ENCODE measurements around the gene B4GALT2.

The B4GALT2 gene

DNA sequence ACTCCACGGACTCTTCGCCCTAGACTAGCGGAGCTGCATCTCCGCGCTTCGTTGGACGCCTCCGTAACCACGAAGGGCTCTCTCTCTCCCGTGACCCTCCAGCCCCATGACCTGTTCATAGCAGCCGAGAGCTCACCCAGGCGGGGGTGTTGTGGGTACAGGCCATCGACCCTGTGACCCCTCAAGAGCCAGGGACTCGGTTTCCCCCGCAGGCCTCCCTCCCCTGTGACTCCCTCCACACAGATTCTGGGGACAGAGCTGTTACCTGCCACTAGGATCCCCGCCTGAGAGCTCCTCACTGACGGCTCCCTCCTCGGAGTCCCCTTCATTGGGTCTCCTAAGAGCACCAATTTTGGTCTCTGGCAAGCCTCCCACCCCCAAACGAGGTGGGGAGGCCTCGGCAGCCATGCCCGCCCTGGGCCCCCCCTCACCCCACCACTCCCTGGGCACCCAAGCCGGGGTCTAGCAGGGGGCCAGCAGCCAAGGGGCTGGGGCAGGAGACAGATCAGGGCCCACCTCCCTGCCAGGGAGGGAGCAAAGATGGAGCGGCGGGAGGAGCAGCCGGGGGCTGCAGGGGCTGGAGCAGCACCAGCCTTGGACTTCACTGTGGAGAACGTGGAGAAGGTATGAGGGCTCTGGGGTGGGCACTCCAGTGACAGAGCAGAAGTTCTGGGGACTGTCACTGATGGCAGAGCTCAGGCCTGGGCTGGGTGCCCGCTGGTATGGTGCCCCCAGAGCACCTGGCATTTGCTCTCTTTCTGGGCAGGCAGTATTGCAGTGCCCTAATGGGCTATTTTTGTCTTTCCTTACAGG lies 31.7 kb upstream of the B4GALT2 start:
- DNase-seq, result no peak

DNA sequence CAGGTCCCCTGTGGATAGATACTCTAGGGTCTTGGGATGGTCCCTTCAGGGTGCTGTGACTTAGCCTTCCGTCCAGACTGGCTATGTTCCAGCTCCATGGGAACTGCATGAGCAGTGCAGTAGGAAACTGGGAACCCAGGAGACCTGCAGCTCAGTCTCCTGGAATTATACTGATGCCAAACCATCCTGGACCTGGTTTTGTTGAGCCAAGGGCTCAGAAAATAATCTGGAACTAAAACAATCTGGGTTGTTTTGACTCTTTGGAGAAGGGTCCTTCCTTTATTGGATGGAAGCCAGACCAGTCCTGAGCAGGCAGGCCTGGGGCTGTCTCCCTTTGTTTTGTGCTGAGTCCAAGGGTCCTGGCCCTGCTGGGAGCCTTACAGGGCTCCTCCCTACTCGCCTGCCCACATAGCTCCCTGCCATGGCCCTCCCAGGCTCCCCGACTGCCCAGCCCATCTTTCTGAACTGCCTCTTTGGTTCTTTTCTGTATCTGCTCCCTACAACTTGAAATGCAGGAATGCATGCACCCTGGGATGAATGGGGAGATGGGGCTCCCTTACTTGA lies 31.1 kb upstream of the B4GALT2 start:
- DNase-seq, result no peak

DNA sequence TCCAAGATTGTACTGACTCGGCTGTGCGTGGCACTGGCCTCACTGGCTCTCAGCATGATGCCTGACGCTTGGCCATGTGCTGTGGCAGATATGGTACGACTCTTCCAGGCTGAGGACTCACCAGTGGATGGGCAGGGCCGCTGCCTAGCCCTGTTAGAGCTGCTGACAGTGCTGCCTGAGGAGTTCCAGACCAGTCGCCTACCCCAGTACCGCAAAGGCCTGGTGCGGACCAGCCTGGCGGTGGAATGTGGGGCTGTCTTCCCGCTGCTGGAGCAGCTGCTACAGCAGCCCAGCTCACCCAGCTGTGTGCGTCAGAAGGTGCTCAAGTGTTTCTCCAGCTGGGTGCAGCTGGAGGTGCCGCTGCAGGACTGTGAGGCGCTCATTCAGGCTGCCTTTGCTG lies 29.3 kb upstream of the B4GALT2 start:
- no peak for DNase-seq

DNA sequence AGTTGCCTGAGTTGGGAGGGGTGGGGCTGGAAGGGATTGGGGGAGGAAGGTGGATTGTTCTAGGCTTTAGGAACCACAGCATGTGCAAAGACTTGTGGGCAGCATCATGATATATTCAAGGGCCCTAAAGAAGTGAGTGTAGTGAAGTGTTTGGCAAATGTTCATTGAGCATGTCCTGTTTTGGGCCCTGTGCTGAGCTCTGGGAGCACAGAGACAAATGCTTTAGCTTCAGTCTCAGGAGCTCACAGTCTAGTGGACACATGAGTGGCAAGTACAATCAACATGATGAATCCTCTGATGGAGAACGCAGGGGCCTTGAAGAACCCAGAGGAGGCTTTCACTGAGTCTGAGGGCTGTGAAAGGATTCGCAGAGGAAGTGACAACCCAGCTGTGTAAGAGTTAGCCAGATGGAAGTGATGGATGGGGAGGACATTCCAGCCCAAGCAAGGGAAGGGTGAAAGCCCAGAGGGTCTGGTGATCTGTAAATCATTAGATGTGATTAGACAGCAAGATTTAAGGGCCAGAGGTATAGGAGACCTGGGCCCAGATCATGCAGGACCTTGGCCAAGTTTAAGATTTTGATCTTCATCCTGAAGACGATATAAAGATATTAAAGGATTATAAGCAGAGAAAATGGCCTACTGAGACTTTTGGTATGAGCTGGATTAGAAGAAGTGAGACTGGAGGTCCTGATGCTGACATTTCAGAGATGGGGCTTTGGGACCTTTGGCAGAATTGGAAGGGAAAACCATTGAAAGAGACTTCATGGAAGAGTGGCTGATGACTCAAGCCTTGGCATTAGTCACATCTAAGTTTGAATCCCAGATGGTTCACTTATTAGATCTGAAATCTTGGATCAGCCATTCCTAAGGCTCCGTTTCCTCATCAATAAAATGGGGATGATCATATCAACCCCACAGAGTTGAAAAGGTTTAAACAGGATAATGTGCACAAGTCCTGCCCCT lies 27.7 kb upstream of the B4GALT2 start:
- DNase-seq, result no peak

DNA sequence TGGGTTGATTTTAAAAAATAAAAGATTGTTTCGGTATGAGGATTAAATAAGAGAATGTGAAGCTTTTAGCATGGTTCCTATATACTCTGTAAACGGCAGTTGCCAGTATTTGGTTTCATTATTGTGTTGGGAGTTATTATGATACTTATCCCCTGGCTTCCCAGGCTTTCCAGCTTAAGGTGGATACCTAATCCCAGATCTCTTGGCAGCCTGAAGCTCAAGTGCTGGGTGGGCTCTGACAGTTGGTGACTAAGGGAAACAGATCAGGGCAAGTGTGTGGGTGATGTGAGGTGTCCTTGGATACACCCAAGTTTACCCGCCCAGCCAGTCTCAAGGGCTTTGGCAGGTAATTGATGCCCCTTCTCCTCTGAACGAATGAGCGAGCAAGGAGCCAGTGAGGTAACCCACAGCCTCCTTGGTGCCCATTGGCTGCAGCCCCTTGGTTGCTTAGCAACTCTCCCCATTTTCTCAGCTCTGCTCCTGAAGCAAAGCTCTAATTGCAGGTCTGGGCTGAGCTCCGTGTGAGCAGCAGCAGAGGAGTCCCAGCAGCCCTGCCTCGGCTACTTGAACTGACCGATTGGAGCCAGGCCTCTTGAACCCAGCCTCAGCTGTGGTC lies 26.2 kb upstream of the B4GALT2 start:
- no peak for DNase-seq

DNA sequence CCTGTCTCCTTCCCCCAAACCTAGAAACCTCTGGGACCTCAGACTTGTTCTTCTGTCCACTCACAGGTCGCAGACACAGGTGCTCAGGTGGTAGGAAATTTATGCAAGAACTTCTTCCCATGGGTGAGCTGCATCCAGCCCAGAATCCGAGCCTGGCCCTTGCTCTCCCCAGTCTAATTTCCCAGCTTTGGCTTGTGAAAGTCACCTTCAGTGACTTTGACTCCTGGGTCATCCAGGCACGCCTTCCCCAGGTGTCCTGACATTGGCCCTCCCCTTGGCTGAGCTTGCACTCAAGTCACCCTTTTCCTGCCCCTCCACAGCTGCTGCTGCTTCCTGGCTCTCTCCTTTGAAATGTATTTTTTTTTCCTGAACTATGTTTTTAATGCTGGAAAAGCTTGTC lies 25.6 kb upstream of the B4GALT2 start:
- no peak for DNase-seq

DNA sequence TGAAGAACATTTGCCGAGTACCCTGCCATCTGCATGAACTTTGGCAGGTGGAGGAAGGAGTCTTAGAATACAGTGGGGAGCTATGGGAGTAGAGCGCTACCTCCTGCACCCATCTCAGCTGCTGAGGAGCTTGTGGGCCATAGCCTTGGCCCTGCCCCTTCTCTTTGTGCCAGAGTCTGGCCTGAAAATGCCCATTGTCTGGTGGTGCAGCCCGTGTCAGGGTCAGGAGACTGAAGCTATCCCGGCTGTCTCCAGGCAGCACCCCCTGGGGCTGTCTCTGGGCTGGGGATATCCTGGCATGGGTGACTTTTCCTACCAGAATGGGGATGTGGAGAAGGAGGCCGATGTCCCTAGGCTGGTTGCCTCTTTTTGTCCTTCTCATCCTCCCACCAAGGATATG lies 25.0 kb upstream of the B4GALT2 start:
- no peak for DNase-seq

DNA sequence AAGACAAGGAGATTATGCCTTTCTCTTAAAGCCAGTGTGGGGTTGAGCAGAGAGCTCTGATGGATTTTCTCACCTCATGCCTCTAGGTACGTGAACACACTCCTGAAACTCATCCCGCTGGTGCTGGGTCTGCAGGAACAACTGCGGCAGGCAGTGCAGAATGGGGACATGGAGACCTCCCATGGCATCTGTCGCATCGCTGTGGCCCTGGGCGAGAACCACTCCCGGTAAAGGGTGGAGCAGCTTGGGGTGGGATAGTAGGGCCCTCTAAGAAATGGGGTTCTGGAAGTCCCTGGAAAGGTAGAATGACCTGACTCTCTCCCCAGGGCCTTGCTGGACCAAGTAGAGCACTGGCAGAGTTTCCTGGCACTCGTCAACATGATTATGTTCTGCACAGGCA lies 22.8 kb upstream of the B4GALT2 start:
- no peak for DNase-seq

DNA sequence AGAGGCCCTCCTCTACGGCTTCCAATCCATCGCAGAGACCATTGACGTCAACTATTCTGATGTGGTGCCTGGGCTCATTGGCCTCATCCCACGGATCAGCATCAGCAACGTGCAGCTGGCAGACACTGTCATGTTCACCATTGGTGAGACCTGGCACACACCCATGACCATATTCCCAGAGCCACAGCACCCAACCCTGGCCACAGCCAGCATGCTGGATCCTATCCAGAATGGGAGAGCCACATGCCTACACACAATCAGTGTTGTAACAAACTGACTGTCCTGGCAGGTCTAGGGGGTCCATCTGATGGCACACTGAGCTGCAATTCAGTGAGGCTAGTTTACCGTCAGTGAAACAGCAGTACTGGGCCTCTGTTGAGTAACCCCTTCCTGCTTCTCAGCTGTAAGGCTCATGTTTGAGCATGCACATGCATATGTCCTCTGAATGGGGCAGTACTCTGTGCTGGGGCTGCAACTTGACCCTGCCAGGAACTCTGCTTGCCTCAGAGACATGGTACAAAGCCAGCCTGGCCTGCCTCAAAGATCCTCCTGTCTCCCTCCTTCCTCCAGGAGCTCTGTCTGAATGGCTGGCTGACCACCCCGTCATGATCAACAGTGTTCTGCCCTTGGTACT lies 21.5 kb upstream of the B4GALT2 start:
- no peak for DNase-seq

DNA sequence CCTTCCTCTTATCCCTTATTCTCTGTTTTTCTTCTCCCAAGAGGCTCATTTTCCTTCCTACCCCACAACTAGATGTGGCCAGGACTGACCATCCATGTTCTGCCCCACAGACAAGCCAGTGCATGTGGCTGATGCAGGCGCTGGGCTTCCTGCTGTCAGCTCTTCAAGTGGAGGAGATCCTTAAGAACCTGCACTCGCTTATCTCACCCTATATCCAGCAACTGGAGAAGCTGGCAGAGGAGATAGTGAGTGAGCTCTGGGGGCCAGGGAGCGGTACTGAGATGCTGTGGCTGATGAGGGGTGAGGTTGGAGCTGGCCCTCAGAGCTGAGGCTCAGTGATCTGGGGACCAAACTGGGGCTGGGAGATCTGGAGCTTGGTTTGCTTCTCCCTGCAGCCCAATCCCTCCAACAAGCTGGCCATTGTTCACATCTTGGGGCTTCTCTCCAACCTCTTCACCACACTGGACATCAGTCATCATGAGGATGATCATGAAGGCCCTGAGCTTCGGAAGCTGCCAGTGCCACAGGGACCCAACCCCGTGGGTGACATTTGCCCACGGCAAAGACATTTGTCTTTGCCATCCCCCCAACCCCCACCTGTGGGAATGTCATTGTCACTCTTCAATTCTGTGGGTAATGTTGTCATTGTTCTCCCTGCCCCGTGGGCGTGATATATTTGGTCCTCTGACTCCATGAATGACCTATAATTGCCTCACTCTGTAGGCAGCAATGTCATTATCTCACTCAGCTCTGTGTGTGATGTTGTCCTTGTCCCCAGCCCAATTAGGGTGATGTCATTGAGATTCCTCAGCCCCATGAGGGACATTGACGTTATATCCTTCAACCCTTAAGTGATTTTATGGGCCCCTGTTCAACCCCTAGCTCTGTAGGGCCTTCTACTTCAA lies 20.4 kb upstream of the B4GALT2 start:
- no peak for DNase-seq

DNA sequence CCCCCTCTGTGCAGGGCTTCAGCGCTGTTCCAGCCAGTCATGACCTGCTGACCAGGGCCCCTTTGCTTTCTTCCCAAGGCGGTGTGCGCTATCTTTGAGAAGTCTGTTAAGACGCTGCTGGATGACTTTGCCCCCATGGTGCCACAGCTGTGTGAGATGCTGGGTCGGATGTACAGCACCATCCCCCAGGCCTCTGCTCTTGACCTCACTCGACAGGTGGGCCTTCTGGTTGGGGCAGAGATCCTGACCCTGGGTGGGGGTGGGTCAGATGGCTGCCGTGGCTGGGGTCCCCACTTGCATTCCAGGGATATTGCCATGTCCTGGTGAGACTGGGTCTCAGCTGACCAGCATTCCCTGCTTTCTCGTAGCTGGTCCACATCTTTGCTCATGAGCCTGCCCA lies 18.2 kb upstream of the B4GALT2 start:
- no peak for DNase-seq

DNA sequence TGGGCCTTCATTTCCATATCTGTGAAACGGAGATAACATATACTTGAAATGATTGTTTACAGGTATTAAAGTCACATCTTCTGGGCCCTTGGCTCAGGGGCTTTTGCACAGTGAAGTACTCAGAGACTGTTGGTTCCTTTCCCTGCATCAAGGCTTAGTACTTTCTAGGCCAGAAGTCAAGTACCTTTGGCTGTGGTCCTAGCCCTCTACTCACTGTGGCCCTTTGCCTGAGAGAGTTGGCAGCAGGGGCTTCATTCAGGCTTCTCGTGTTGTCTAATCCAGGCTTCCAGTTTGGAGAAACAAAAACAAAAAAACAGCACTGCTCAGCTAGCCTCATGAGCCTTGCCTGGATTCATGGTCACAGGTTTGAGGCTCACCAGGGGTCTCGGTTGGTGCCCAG lies 17.3 kb upstream of the B4GALT2 start:
- no peak for DNase-seq

DNA sequence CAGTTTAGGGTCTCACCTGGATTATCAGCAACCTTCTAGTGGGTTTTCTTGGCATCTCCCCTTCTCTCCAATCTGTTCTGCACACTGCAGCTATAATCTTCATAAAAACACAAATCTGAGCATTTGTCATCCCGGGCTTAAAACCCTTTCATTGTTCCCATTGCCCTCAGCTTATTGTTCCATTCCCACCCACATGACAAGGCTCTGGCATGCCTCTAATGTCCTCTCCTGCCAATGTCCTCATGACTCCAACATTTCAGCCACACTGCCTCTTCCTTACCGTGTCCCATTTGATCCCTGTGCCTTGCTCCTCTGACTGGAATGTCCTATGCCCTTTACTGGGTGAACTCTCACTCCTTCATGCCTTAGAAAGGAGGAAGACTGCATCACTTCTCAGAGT lies 16.7 kb upstream of the B4GALT2 start:
- DNase-seq, result no peak

DNA sequence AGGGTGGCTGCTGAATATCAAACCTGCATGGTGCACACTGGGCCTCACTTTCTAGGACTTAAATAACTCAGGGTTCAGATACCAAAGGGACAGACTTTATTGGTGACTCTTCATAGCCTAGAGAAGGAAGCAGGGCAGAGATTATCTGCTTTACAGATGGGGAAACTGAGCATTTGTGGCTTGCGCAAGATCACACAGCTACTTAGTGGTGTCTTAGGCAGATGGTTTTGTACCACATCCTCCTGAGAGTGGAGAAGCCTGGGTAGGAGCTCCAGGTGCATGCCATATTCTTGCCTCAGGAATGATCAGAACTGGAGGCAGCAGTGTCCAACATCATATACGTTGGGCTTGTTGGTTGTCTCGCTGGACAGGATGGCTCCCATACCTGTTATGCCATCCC lies 16.0 kb upstream of the B4GALT2 start:
- DNase-seq, result no peak

DNA sequence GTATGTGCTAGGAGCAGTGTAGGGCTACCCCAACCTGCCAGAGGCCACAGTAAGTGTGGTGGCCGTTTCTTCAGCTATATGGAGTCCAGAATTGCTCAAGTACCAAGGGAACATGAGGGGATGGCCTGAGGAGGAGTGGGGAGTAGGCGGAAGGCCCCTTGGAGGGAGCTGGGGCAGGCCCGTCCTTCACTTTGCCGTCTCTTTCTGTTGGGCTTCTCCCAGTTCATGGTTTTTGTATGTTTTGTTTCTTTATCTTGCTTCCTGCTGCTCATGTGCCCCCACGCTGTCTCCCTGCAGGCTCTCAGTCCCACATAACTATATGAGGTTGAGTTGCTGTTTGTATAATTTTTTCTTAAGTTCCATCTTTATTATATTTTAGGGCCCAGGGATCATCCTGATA lies 15.1 kb upstream of the B4GALT2 start:
- no peak for DNase-seq

DNA sequence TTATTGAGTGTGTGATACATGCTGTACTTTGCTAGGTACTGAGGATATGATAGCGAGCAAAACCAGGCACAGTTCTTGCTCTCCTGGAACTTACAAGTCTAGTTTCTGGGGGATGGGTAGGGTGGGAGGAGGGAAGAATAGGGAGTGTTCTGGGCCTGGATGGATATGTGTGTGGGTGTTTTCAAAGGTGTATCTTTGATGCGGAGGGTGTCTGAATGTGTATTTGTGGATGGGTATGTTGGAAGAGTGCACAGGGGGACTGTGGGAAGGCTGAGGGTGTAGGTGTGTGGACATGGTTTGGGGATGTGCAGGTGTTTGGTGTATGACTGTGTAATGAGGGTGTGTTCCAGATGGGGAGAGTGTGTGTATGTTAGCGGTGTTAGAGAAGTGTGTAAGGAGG lies 13.7 kb upstream of the B4GALT2 start:
- no peak for DNase-seq

DNA sequence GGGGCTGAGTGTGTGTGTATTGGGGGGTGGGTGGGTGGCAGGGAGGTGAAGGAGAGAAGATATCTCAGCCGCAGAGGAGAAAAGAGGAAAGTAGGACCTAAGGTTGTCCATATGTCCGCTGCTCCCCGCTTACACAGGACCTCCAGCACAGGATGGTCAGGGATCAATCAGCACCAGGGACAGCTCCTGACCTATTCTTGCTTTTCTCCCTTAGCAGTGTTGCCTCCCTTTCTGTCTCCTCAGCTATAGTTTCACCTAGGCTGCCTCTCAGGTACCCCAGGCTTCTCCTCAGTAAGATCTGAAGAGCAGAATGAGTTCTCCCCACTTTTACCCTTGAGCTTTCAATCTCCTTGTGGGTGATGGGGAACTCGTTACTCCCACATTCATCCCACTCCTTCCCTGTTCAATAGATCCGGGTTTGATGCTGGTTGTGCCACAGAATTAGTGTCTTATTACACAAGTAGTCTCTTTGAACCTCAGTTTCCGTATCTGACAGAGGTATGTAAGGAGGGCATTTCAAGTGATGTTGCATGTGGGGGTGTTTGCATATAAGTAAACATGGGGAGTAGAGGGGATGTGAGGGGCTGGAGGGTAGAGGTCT lies 10.6 kb upstream of the B4GALT2 start:
- DNase-seq, result no peak

DNA sequence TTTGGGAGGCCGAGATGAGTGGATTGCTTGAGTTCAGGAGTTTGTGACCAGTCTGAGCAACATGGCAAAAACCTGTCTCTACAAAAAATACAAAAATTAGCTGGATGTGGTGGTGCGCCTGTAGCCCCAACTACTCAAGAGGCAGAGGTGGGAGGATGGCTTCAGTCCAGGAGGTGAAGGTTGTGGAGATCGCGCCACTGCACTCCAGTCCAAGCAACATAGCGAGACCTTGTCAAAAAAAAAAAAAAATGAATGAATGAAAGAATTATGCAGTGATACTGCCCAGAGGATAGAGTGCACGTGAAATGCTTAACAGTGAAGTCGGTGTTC lies 9.6 kb upstream of the B4GALT2 start:
- no peak for DNase-seq

DNA sequence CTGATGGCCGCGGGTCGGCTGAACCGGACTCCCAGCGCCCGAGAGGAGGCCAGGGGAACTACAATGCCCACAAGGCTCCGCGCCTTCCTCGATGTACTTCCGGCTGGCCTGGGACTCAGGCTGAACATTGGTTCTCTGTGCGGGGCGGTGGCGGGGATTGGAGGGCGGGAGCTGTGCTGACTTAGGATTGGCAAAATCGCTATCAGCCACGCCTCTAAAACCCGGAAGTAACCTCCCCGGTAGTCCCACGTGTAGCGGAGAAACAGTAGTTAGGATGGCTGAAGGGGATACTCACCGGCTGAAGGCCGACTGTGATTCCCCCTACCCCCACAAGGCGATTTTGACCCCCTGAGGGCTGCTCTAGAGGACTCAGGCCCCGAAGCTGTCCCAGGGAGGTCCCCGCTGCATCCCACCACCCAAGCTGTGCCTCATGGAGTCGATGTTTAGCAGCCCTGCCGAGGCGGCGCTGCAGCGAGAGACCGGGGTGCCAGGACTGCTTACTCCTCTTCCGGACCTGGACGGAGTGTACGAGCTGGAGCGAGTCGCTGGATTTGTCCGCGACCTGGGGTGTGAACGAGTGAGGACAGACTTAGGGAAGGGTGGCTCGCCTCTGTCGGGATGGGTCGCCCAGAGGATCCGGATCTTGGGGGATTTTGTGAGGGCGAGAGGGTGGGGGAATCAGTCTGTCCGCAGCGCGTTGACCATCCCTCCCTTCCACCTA lies 9.1 kb upstream of the B4GALT2 start, which contains the start of gene DPH2:
Gene DPH2 (plus strand): TSS at position 265 of the 721 bp plus-strand sequence. CDS start 166 bp downstream, at position 431.
- DNase-seq, result no peak

DNA sequence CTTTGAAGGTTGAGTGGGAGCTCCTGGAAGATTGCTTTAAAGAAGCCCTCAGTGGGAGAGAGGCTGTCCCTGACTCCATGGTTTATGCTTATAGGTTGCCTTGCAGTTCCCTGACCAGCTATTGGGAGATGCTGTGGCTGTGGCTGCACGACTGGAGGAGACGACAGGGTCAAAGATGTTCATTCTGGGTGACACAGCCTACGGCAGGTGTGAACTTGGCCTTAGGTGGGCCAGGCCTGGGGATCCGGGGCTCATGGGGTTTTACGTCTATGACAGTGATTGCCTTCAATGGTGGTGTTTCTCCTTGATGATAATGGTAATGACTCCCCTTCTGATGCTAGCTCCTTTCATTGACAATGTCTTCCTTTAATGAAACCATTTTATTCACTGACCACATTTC lies 8.5 kb upstream of the B4GALT2 start:
- no peak for DNase-seq

DNA sequence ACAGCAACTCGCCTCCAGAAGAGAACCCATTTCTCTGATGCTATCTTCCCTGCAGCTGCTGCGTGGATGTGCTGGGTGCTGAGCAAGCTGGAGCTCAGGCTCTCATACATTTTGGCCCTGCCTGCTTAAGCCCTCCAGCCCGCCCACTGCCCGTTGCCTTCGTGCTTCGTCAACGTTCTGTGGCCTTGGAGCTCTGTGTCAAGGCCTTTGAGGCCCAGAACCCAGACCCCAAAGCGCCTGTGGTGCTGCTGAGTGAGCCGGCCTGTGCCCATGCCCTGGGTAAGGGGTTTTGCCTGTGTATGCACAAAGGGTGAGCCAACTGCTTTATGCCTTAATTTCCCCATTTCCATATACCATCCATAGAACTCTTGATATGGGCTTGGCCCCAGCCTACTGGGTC lies 8.1 kb upstream of the B4GALT2 start:
- DNase-seq, result no peak

All from cortex of kidney (tissue), 1 donor.